Stomach (tissue), 9 donors: ENCODE results near the gene KIRREL1. TPM values are rescaled to one million over a fixed set of nuclear protein-coding genes. Genes with fewer than 3 reads are reported as not detected.

Experiments used
- DNase-seq, 2 donors: peaks; one replicate each; pipeline versions ENCODE4 v3.0.0 to v3.0.0-alpha.2; 2013 to 2019
- H3K27ac ChIP-seq, 5 donors: fragments of 200-600 bp in 4 of 5; sonication (generic) in 4 of 5; one replicate each; pipeline ENCODE4 v1.5.1; 2013 to 2019; ENCODE audit warnings: mild to moderate bottlenecking in 1 of 5, moderate library complexity in 1 of 5
- H3K27me3 ChIP-seq, 3 donors: fragments of 200-600 bp; sonication (generic); one replicate each; pipeline ENCODE4 v1.5.1; 2017 to 2019; ENCODE audit warnings: mixed run types in 1 of 3
- H3K36me3 ChIP-seq, 4 donors: fragments of 200-600 bp; sonication (generic); 1 replicate in 3 of 4; 2 replicates in 1 of 4; pipeline ENCODE4 v1.5.1; 2016 to 2019
- H3K4me1 ChIP-seq, 4 donors: fragments of 200-600 bp; sonication (generic); one replicate each; pipeline ENCODE4 v1.5.1; 2016 to 2019
- H3K4me3 ChIP-seq, 4 donors: fragments of 200-600 bp; sonication (generic) in 3 of 4; one replicate each; pipeline ENCODE4 v1.5.1; 2016 to 2019; ENCODE audit warnings: mild to moderate bottlenecking in 1 of 4
- H3K9me3 ChIP-seq, 4 donors: fragments of 200-600 bp; sonication (generic); one replicate each; pipeline ENCODE4 v1.5.1; 2016 to 2019
- CTCF ChIP-seq, 7 experiments: fragments of 450-650 bp in 4 of 7; fragments of 200-600 bp in 3 of 7; sonication (generic) in 3 of 7; IDR thresholded peaks; one replicate each; pipeline ENCODE4 v1.5.1; 2016 to 2019; ENCODE audit warnings: antibody characterized with exemption in 7 of 7, control low read depth in 2 of 7, mild to moderate bottlenecking in 1 of 7
- EP300 ChIP-seq: sonication (generic); formaldehyde crosslinking; IDR thresholded peaks from one replicate; pipeline ENCODE4 v1.6.1; 2017; ENCODE audit warnings: antibody characterized with exemption
- POLR2A ChIP-seq, 4 donors: fragments of 450-650 bp; IDR thresholded peaks; one replicate each; pipeline ENCODE4 v1.6.1; 2016; ENCODE audit warnings: antibody characterized with exemption in 4 of 4, control low read depth in 2 of 4, mild to moderate bottlenecking in 1 of 4, moderate library complexity in 1 of 4
- POLR2AphosphoS5 ChIP-seq, 3 donors: sonication (generic); formaldehyde crosslinking; IDR thresholded peaks; one replicate each; pipeline ENCODE4 v1.6.1; 2016; ENCODE audit warnings: antibody characterized with exemption in 3 of 3
- WGBS, 5 donors: extraction: QIAGEN DNeasy Blood & Tissue Kit in 3 of 5; methylation state at CpG; one replicate each; pipeline versions ENCODE4 v1.1.5 to v1.1.7; 2013 to 2018; 5-methylcytosine and 5-hydroxymethylcytosine counted together
- intact Hi-C: fragments of 100-400 bp; cut with DNase I; formaldehyde crosslinking; loops from one replicate; pipeline ENCODE4 v1.15.1; 2023; ENCODE audit warnings: low total_unique reads
- polyA plus RNA-seq, 3 donors: library from polyadenylated mRNA; stranded (reverse); fragments of 200-250 nt; gene quantifications; one replicate each; pipeline ENCODE4 v1.2.3, GENCODE V29; 2013
- total RNA-seq, 5 donors: library from RNA; depleted of rRNA; stranded (reverse); fragments of >200 nt; gene quantifications; one replicate each; pipeline versions ENCODE4 v1.1.0 to v1.2.3, GENCODE V29; 2014 to 2016
- donor health status: healthy with polysubstance abuse.
- donor health status: Bipolar disorder and iron deficiency.
- donor health status: healthy.

The KIRREL1 gene
- total and polyA plus RNA-seq, 8 donors, result 2.8 to 27.9 (median 4.2) TPM

DNA sequence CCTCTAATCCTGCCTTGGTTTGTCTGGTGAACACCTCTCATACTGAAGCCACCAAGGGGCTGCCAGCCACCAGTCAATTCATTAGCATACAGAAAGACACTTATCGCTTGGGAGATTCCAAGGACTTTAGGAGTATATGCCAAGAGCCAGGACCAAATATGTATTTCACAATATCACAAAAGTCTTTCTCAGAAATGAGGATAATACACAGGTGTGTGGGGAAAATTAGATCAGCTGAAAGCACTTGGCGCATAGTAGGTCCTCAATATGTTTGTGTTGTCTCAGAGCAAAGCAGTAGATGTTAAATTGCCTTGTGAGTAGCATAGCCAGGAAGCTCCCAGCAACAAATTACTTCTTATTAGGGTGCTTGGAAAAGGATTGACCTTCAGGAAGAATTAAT, 34.1 kb downstream of the KIRREL1 start:
- 77 to 88% (median 82%) methylated on average over 2 of the region's 2 CpGs for WGBS, 5 donors
- intact Hi-C loops, result no loop called here
- H3K27ac ChIP-seq, result no peak overlapping the region

GRCh38 chr1:158028969-158029368, 35.5 kb downstream of the KIRREL1 start:
- no peaks in the 10 kb centered on the region for H3K9me3 ChIP-seq
- no peak overlapping the region for H3K4me3 ChIP-seq
- H3K27ac ChIP-seq, result no peak overlapping the region
- peaks cover 0 to 25% (median 11%) of the 10 kb centered on the region in 4 donors for H3K4me1 ChIP-seq
- TF ChIP-seq CTCF (IDR thresholded peaks at IDR 0.05), result no peak
- no peak for TF ChIP-seq POLR2AphosphoS5 (IDR thresholded peaks at IDR 0.05)
- no peak for TF ChIP-seq EP300
- no peak for TF ChIP-seq POLR2A (IDR thresholded peaks at IDR 0.05)
- H3K27me3 ChIP-seq, result no peaks in the 10 kb centered on the region
- H3K36me3 ChIP-seq, result peaks cover 0 to 8% (median 0%) of the 10 kb centered on the region in 4 donors
- 26 to 39% (median 32%) methylated on average over 4 of the region's 4 CpGs for WGBS, 5 donors
- intact Hi-C loops, result no loop called here
- no peak for DNase-seq

More for the DNA sequence above, 34.1 kb downstream of the KIRREL1 start:
- no peaks in the 10 kb centered on the region for H3K27me3 ChIP-seq
- H3K4me3 ChIP-seq, result no peak overlapping the region
- H3K4me1 ChIP-seq, result peaks cover 0 to 37% (median 20%) of the 10 kb centered on the region in 4 donors
- TF ChIP-seq CTCF (IDR thresholded peaks at IDR 0.05), result no peak
- TF ChIP-seq EP300, result no peak
- TF ChIP-seq POLR2AphosphoS5 (IDR thresholded peaks at IDR 0.05), result no peak
- no peak for TF ChIP-seq POLR2A (IDR thresholded peaks at IDR 0.05)
- peaks cover 0 to 8% (median 0%) of the 10 kb centered on the region in 4 donors for H3K36me3 ChIP-seq
- DNase-seq, result no peak
- no peaks in the 10 kb centered on the region for H3K9me3 ChIP-seq

- Histone ChIP-seq H3K9me3 (no peaks in the 10 kb centered on the region), H3K36me3 (peaks cover 0 to 8% (median 0%) of the 10 kb centered on the region in 4 donors), H3K27ac (no peak overlapping the region), H3K4me3 (no peak overlapping the region), H3K27me3 (no peaks in the 10 kb centered on the region), H3K4me1 (peaks cover 4 to 28% (median 10%) of the 10 kb centered on the region in 4 donors)
- intact Hi-C loops, result no loop called here
- TF ChIP-seq EP300 (no peak), CTCF (IDR thresholded peaks at IDR 0.05) (no peak), POLR2A (IDR thresholded peaks at IDR 0.05) (no peak), POLR2AphosphoS5 (IDR thresholded peaks at IDR 0.05) (no peak)
- no peak for DNase-seq
- WGBS, 5 donors, result 72 to 85% (median 79%) methylated on average over 3 of the region's 3 CpGs
These were observed 41.6 kb downstream of the KIRREL1 start for GRCh38 chr1:158035014-158035413.

DNA sequence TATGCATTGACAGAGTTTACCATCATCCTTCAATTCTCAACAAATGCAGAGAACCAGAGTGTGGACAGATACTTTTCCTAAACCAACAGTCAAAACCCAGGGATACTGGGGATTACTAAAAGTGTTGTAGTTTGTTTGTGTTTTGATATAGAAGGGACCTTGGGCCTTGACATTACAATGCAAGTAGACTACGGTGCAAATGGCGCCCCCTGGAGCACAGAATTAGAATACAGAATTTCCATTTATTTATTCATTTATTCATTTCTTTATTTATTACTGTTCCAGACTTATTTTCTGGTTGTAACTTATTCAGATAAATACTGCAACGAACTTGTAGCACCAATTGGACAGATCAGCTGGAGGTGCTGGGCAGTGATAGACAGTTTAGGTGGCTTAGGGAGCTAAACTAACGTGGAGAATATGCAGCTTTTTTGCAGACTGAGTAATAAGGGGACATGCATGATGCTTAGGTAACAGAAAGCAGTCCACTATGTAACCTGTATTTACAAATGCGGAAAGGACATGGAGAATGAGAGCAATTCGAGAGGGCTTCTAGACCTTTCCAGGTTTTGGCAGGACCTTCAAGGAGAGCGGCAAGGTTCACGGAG, 42.6 kb downstream of the KIRREL1 start:
- Histone ChIP-seq H3K27ac (no peak overlapping the region), H3K27me3 (no peaks in the 10 kb centered on the region), H3K36me3 (peaks cover 0 to 3% (median 0%) of the 10 kb centered on the region in 4 donors), H3K9me3 (no peaks in the 10 kb centered on the region), H3K4me3 (no peak overlapping the region), H3K4me1 (peaks cover 4 to 28% (median 10%) of the 10 kb centered on the region in 4 donors)
- 50 to 55% (median 54%) methylated on average over 8 of the region's 8 CpGs for WGBS, 5 donors
- TF ChIP-seq POLR2A (IDR thresholded peaks at IDR 0.05) (no peak), POLR2AphosphoS5 (IDR thresholded peaks at IDR 0.05) (no peak), EP300 (no peak), CTCF (IDR thresholded peaks at IDR 0.05) (peak in 4 of 7 experiments; percentile 41 to 61 (median 49))
- DNase-seq, result peak in 1 of 2 donors; percentile 77
- intact Hi-C loops, result no loop called here
